ENCODE results near the gene MTCL1. TPM values are rescaled to one million over a fixed set of nuclear protein-coding genes. Genes with fewer than 3 reads are reported as not detected.

The MTCL1 gene
- total RNA-seq, 1 experiment from 2014 or later, result 50.1 TPM

GRCh38 chr18:8805552-8805951 lies 100.2 kb downstream of the MTCL1 start:
- Histone ChIP-seq H3K9me3 (ENCODE audit: control insufficient read depth, insufficient read depth, low read depth, low read length) (no peaks in the 10 kb centered on the region), H3K4me3 (ENCODE audit: low read depth in 2 of 2, low read length in 2 of 2) (no peak overlapping the region), H3K4me1 (ENCODE audit: control insufficient read depth, insufficient read depth, low read length) (peaks cover 13% of the 10 kb centered on the region), H3K27me3 (ENCODE audit: control insufficient read depth, insufficient read depth, low read length) (no peaks in the 10 kb centered on the region), H3K27ac (ENCODE audit: low read length) (no peak overlapping the region), H3K36me3 (ENCODE audit: control insufficient read depth, insufficient read depth, low read length) (peaks cover 2% of the 10 kb centered on the region; the same call in 1 of the 2 replicates)
- no TSS peak for BruUV-seq (replicated peaks)
- intact Hi-C loops (cut with micrococcal nuclease; ENCODE audit: unreplicated experiment) (loop anchor here (10.0 kb wide), 1 partner anchor 179 kb away; no protein-coding TSS in a partner anchor), in situ Hi-C loops (cut with HindIII; ENCODE audit: low pct_unique_long_range_greater_than_20kb, low sequenced_read_pairs) (no loop called here)
- no peak for DNase-seq (ENCODE audit: low read depth, low spot score)
- ChIA-PET CTCF (no interaction called here), POLR2A (no interaction called here)
- TF ChIP-seq SIN3A (IDR thresholded peaks at IDR 0.05; ENCODE audit: borderline replicate concordance, insufficient read depth, low read depth, low read length), result no peak
- TF ChIP-seq REST (IDR thresholded peaks at IDR 0.05; ENCODE audit: insufficient read depth in 1 of 2, low read depth in 2 of 2, low read length in 1 of 2), result no peak
- TF ChIP-seq POLR2AphosphoS5 (IDR thresholded peaks at IDR 0.05; ENCODE audit: low read depth, low read length), result no peak
- no peak for TF ChIP-seq CTCF (IDR thresholded peaks at IDR 0.05)
- no peak for TF ChIP-seq TCF7L2 (IDR thresholded peaks at IDR 0.05; ENCODE audit: low read depth, low read length)
- no peak for ATAC-seq

GRCh38 chr18:8806100-8806797 lies 100.9 kb downstream of the MTCL1 start:
- Histone ChIP-seq H3K36me3 (ENCODE audit: control insufficient read depth, insufficient read depth, low read length) (peaks cover 2% of the 10 kb centered on the region; the same call in 1 of the 2 replicates), H3K27ac (ENCODE audit: low read length) (no peak overlapping the region), H3K9me3 (ENCODE audit: control insufficient read depth, insufficient read depth, low read depth, low read length) (no peaks in the 10 kb centered on the region), H3K27me3 (ENCODE audit: control insufficient read depth, insufficient read depth, low read length) (no peaks in the 10 kb centered on the region), H3K4me3 (ENCODE audit: low read depth in 2 of 2, low read length in 2 of 2) (no peak overlapping the region), H3K4me1 (ENCODE audit: control insufficient read depth, insufficient read depth, low read length) (peaks cover 6% of the 10 kb centered on the region)
- CTCF ChIA-PET, result no interaction called here
- in situ Hi-C loops (cut with HindIII; ENCODE audit: low pct_unique_long_range_greater_than_20kb, low sequenced_read_pairs) (no loop called here), intact Hi-C loops (cut with micrococcal nuclease; ENCODE audit: unreplicated experiment) (loop anchor here (10.0 kb wide), 1 partner anchor 179 kb away; no protein-coding TSS in a partner anchor)
- no TSS peak for BruUV-seq (replicated peaks)
- DNase-seq (ENCODE audit: low read depth, low spot score), result no peak
- POLR2A ChIA-PET, result no interaction called here
- ATAC-seq, result no peak
- TF ChIP-seq POLR2AphosphoS5 (IDR thresholded peaks at IDR 0.05; ENCODE audit: low read depth, low read length), result no peak
- TF ChIP-seq REST (IDR thresholded peaks at IDR 0.05; ENCODE audit: insufficient read depth in 1 of 2, low read depth in 2 of 2, low read length in 1 of 2), result no peak
- TF ChIP-seq CTCF (IDR thresholded peaks at IDR 0.05), result no peak
- no peak for TF ChIP-seq TCF7L2 (IDR thresholded peaks at IDR 0.05; ENCODE audit: low read depth, low read length)
- TF ChIP-seq SIN3A (IDR thresholded peaks at IDR 0.05; ENCODE audit: borderline replicate concordance, insufficient read depth, low read depth, low read length), result no peak
